Activated naive CD4-positive, alpha-beta T cell (primary cell): ENCODE results near the gene TLR4.

Experiments used
- DNase-seq, 4 experiments: peaks; one replicate each; lab custom pipeline; 2025; lab: John Stamatoyannopoulos, UW

TLR4 gene

GRCh38 chr9:117704024-117704575 is at the start of gene TLR4:
Gene TLR4, plus strand, starts transcription at chr9:117704403. Its CDS starts 70 bp downstream, at chr9:117704473.
- no peak for DNase-seq

- DNase-seq, result no peak
Measured at GRCh38 chr9:117656002-117656401, 48.2 kb upstream of the TLR4 start.

GRCh38 chr9:117662651-117663050 is 41.6 kb upstream of the TLR4 start:
- DNase-seq, result no peak

- DNase-seq, result no peak
Measured at GRCh38 chr9:117664419-117664818, 39.8 kb upstream of the TLR4 start.

- DNase-seq, result no peak
Measured at GRCh38 chr9:117665601-117666385, 38.4 kb upstream of the TLR4 start.

- DNase-seq, result no peak
Measured at GRCh38 chr9:117671468-117671867, 32.7 kb upstream of the TLR4 start.

GRCh38 chr9:117672369-117672768 is 31.8 kb upstream of the TLR4 start:
- no peak for DNase-seq

GRCh38 chr9:117677572-117677971 is 26.6 kb upstream of the TLR4 start:
- DNase-seq, result no peak

GRCh38 chr9:117678871-117679270 is 25.3 kb upstream of the TLR4 start:
- no peak for DNase-seq

- no peak for DNase-seq
Measured at GRCh38 chr9:117679416-117679815, 24.8 kb upstream of the TLR4 start.

- DNase-seq, result no peak
Measured at GRCh38 chr9:117681888-117682287, 22.3 kb upstream of the TLR4 start.

- DNase-seq, result no peak
Measured at GRCh38 chr9:117682955-117683710, 21.1 kb upstream of the TLR4 start.

- no peak for DNase-seq
Measured at GRCh38 chr9:117687532-117687931, 16.7 kb upstream of the TLR4 start.

- no peak for DNase-seq
Measured at GRCh38 chr9:117691367-117691766, 12.8 kb upstream of the TLR4 start.

- DNase-seq, result no peak
Measured at GRCh38 chr9:117696154-117696553, 8.0 kb upstream of the TLR4 start.

GRCh38 chr9:117697046-117697445 is 7.2 kb upstream of the TLR4 start:
- no peak for DNase-seq

- DNase-seq, result no peak
Measured at GRCh38 chr9:117703537-117703936, 666 bp upstream of the TLR4 start.

- DNase-seq, result no peak
Measured at GRCh38 chr9:117704597-117704996, 394 bp downstream of the TLR4 start.

- no peak for DNase-seq
Measured at GRCh38 chr9:117705386-117705785, 1.2 kb downstream of the TLR4 start.

- no peak for DNase-seq
Measured at GRCh38 chr9:117706421-117707116, 2.4 kb downstream of the TLR4 start.

GRCh38 chr9:117707561-117707960 is 3.4 kb downstream of the TLR4 start:
- DNase-seq, result no peak

- no peak for DNase-seq
Measured at GRCh38 chr9:117709936-117710335, 5.7 kb downstream of the TLR4 start.
